Mesendoderm (in vitro differentiated cells): ENCODE measurements around the gene GLUD1.
A peak's percentile ranks its signal among the peaks of the same experiment; 100 is the strongest.
"Not testable (repeated sequence)": the region's sequence is repeated elsewhere in the genome, so short reads cannot be mapped to it uniquely, and the experiment has no call there.

Experiments used
- DNase-seq: peaks from one replicate; pipeline ENCODE4 v3.0.0; 2013
- H2AK5ac ChIP-seq: 2 replicates; pipeline ENCODE4 v1.6.1; 2013; ENCODE audit warnings: low read length, inconsistent platforms
- H2BK120ac ChIP-seq: 2 replicates; pipeline ENCODE4 v1.6.1; 2013; ENCODE audit warnings: low read depth, mild to moderate bottlenecking, low read length, moderate library complexity, mixed read lengths
- H2BK15ac ChIP-seq: replicated peaks from 2 replicates; pipeline ENCODE4 v1.6.1; 2013; ENCODE audit warnings: low read depth, mild to moderate bottlenecking, moderate library complexity
- H2BK5ac ChIP-seq: 2 replicates; pipeline ENCODE4 v1.6.1; 2013; ENCODE audit warnings: low read length, inconsistent platforms
- H3K18ac ChIP-seq: 2 replicates; pipeline ENCODE4 v1.6.1; 2013; ENCODE audit warnings: mild to moderate bottlenecking, low read length, mixed read lengths
- H3K23ac ChIP-seq: one replicate; pipeline ENCODE4 v1.6.1; 2013; ENCODE audit warnings: low read length
- H3K27ac ChIP-seq: 2 replicates; pipeline ENCODE4 v1.5.1; 2013; ENCODE audit warnings: low read depth, mild to moderate bottlenecking, inconsistent platforms, low read length, moderate library complexity
- H3K27me3 ChIP-seq: 2 replicates; pipeline ENCODE4 v1.6.1; 2013; ENCODE audit warnings: low read length, control low read depth, mild to moderate bottlenecking, inconsistent platforms; ENCODE audit not compliant: insufficient read depth, poor library complexity
- H3K36me3 ChIP-seq: 2 replicates; pipeline ENCODE4 v1.6.1; 2013; ENCODE audit warnings: low read length, inconsistent platforms; ENCODE audit not compliant: control insufficient read depth, insufficient read depth
- H3K4ac ChIP-seq: one replicate; pipeline ENCODE4 v1.6.1; 2013; ENCODE audit warnings: low read depth, mild to moderate bottlenecking, low read length, moderate library complexity
- H3K4me1 ChIP-seq: 2 replicates; pipeline ENCODE4 v1.6.1; 2013; ENCODE audit warnings: low read depth, low read length, inconsistent platforms; ENCODE audit not compliant: control insufficient read depth
- H3K4me2 ChIP-seq: 2 replicates; pipeline ENCODE4 v1.6.1; 2013; ENCODE audit warnings: low read length
- H3K4me3 ChIP-seq: 2 replicates; pipeline ENCODE4 v1.5.1; 2013; ENCODE audit warnings: mild to moderate bottlenecking, low read length
- H3K56ac ChIP-seq: one replicate; pipeline ENCODE4 v1.6.1; 2013; ENCODE audit warnings: low read length
- H3K79me1 ChIP-seq: 2 replicates; pipeline ENCODE4 v1.6.1; 2013; ENCODE audit warnings: low read length, inconsistent platforms
- H3K79me2 ChIP-seq: 2 replicates; pipeline ENCODE4 v1.6.1; 2013; ENCODE audit warnings: mild to moderate bottlenecking, low read length; ENCODE audit not compliant: control insufficient read depth, insufficient read depth
- H3K9ac ChIP-seq: 2 replicates; pipeline ENCODE4 v1.6.1; 2013; ENCODE audit warnings: low read length, inconsistent platforms
- H4K5ac ChIP-seq: one replicate; pipeline ENCODE4 v1.6.1; 2013; ENCODE audit warnings: low read length
- H4K8ac ChIP-seq: one replicate; pipeline ENCODE4 v1.6.1; 2013; ENCODE audit warnings: low read depth, mild to moderate bottlenecking, control low read depth, low read length, moderate library complexity
- WGBS: extraction: QIAGEN DNeasy Blood & Tissue Kit; methylation state at CpG from one replicate; pipeline ENCODE4 v1.1.7; 2013; ENCODE audit warnings: low lambda C conversion rate, missing lambda C conversion rate; ENCODE audit not compliant: insufficient coverage; ENCODE audit errors: extremely low coverage; 5-methylcytosine and 5-hydroxymethylcytosine counted together

GLUD1 gene

GRCh38 chr10:87053577-87054181 lies 41.0 kb downstream of the GLUD1 start:
- H3K4ac ChIP-seq, result no peak overlapping the region
- H3K79me1 ChIP-seq, result no peaks in the 10 kb centered on the region
- no peak overlapping the region for H3K9ac ChIP-seq
- peak overlapping the region; percentile 28 for H2BK15ac ChIP-seq
- no peak overlapping the region for H4K8ac ChIP-seq
- no peaks in the 10 kb centered on the region for H3K27me3 ChIP-seq
- H2BK120ac ChIP-seq, result no peak overlapping the region
- WGBS, result no CpG with 5 or more reads among the region's 7 CpGs
- H3K23ac ChIP-seq, result no peak overlapping the region
- no peak overlapping the region for H3K4me2 ChIP-seq
- DNase-seq, result no peak
- no peak overlapping the region for H3K18ac ChIP-seq
- H4K5ac ChIP-seq, result no peak overlapping the region
- H3K4me3 ChIP-seq, result no peak overlapping the region
- no peaks in the 10 kb centered on the region for H3K79me2 ChIP-seq
- H2BK5ac ChIP-seq, result no peak overlapping the region
- H2AK5ac ChIP-seq, result no peak overlapping the region
- H3K36me3 ChIP-seq, result no peaks in the 10 kb centered on the region
- H3K56ac ChIP-seq, result no peak overlapping the region
- H3K4me1 ChIP-seq, result peaks cover 7% of the 10 kb centered on the region
- H3K27ac ChIP-seq, result no peak overlapping the region

GRCh38 chr10:87053111-87053510 lies 41.5 kb downstream of the GLUD1 start:
- H2BK15ac ChIP-seq, result no peak overlapping the region
- no peak overlapping the region for H3K18ac ChIP-seq
- no peak overlapping the region for H4K5ac ChIP-seq
- H3K4ac ChIP-seq, result no peak overlapping the region
- H3K56ac ChIP-seq, result no peak overlapping the region
- H3K36me3 ChIP-seq, result no peaks in the 10 kb centered on the region
- H3K27ac ChIP-seq, result no peak overlapping the region
- no peaks in the 10 kb centered on the region for H3K27me3 ChIP-seq
- H3K4me2 ChIP-seq, result no peak overlapping the region
- H2BK5ac ChIP-seq, result no peak overlapping the region
- no peak for DNase-seq
- H4K8ac ChIP-seq, result no peak overlapping the region
- no peak overlapping the region for H3K9ac ChIP-seq
- H2AK5ac ChIP-seq, result no peak overlapping the region
- H3K4me1 ChIP-seq, result peaks cover 7% of the 10 kb centered on the region
- H2BK120ac ChIP-seq, result no peak overlapping the region
- no peaks in the 10 kb centered on the region for H3K79me1 ChIP-seq
- no CpG with 5 or more reads among the region's 3 CpGs for WGBS
- no peak overlapping the region for H3K23ac ChIP-seq
- no peak overlapping the region for H3K4me3 ChIP-seq
- no peaks in the 10 kb centered on the region for H3K79me2 ChIP-seq

- H3K27me3 ChIP-seq, result no peaks in the 10 kb centered on the region
- no peak overlapping the region for H2BK5ac ChIP-seq
- no peaks in the 10 kb centered on the region for H3K79me1 ChIP-seq
- no peaks in the 10 kb centered on the region for H3K36me3 ChIP-seq
- no peak overlapping the region for H2BK120ac ChIP-seq
- no peaks in the 10 kb centered on the region for H3K4me1 ChIP-seq
- H3K4ac ChIP-seq, result no peak overlapping the region
- no peak overlapping the region for H3K56ac ChIP-seq
- no peak overlapping the region for H2AK5ac ChIP-seq
- no peak overlapping the region for H3K27ac ChIP-seq
- no peak for DNase-seq
- H3K4me2 ChIP-seq, result no peak overlapping the region
- WGBS, result no CpG with 5 or more reads among the region's 6 CpGs
- H3K9ac ChIP-seq, result no peak overlapping the region
- no peaks in the 10 kb centered on the region for H3K79me2 ChIP-seq
- H2BK15ac ChIP-seq, result no peak overlapping the region
- no peak overlapping the region for H3K23ac ChIP-seq
- H4K8ac ChIP-seq, result no peak overlapping the region
- H4K5ac ChIP-seq, result no peak overlapping the region
- no peak overlapping the region for H3K4me3 ChIP-seq
- H3K18ac ChIP-seq, result no peak overlapping the region
These were observed 49.2 kb downstream of the GLUD1 start for GRCh38 chr10:87045434-87045938.

GRCh38 chr10:87043579-87043978 lies 51.1 kb downstream of the GLUD1 start:
- H2AK5ac ChIP-seq, H3K36me3 ChIP-seq, H2BK15ac ChIP-seq, H3K9ac ChIP-seq, H3K4ac ChIP-seq, H3K27ac ChIP-seq, H3K23ac ChIP-seq, H3K4me1 ChIP-seq, H3K18ac ChIP-seq, H3K4me3 ChIP-seq, H3K27me3 ChIP-seq, H2BK5ac ChIP-seq, H3K56ac ChIP-seq, DNase-seq, H4K5ac ChIP-seq, H4K8ac ChIP-seq, H3K79me1 ChIP-seq, H3K79me2 ChIP-seq, H2BK120ac ChIP-seq, H3K4me2 ChIP-seq: not testable (repeated sequence)
- whole genome bisulfite sequencing, result no CpG with 5 or more reads among the region's 7 CpGs

GRCh38 chr10:87038786-87039185 lies 55.9 kb downstream of the GLUD1 start:
- Histone ChIP-seq H2AK5ac (no peak overlapping the region), H3K56ac (no peak overlapping the region), H3K4me2 (no peak overlapping the region), H2BK120ac (no peak overlapping the region), H3K9ac (no peak overlapping the region), H3K36me3 (no peaks in the 10 kb centered on the region), H3K27ac (no peak overlapping the region), H3K18ac (no peak overlapping the region), H2BK15ac (no peak overlapping the region), H4K5ac (no peak overlapping the region), H3K4me3 (no peak overlapping the region), H3K4ac (no peak overlapping the region), H4K8ac (no peak overlapping the region), H3K79me2 (no peaks in the 10 kb centered on the region), H2BK5ac (no peak overlapping the region), H3K27me3 (no peaks in the 10 kb centered on the region), H3K23ac (no peak overlapping the region), H3K79me1 (no peaks in the 10 kb centered on the region), H3K4me1 (no peaks in the 10 kb centered on the region)
- no peak for DNase-seq
- no CpG with 5 or more reads among the region's 2 CpGs for whole genome bisulfite sequencing

GRCh38 chr10:87038286-87038717 lies 56.3 kb downstream of the GLUD1 start:
- no peaks in the 10 kb centered on the region for H3K79me1 ChIP-seq
- no peak overlapping the region for H3K9ac ChIP-seq
- H4K8ac ChIP-seq, result no peak overlapping the region
- H2BK15ac ChIP-seq, result no peak overlapping the region
- no peak overlapping the region for H3K4ac ChIP-seq
- no CpG with 5 or more reads among the region's 3 CpGs for WGBS
- DNase-seq, result no peak
- H3K23ac ChIP-seq, result no peak overlapping the region
- H3K56ac ChIP-seq, result no peak overlapping the region
- no peak overlapping the region for H4K5ac ChIP-seq
- no peak overlapping the region for H3K18ac ChIP-seq
- no peaks in the 10 kb centered on the region for H3K79me2 ChIP-seq
- no peaks in the 10 kb centered on the region for H3K4me1 ChIP-seq
- H2BK5ac ChIP-seq, result no peak overlapping the region
- H3K4me2 ChIP-seq, result no peak overlapping the region
- no peaks in the 10 kb centered on the region for H3K27me3 ChIP-seq
- no peak overlapping the region for H2AK5ac ChIP-seq
- no peaks in the 10 kb centered on the region for H3K36me3 ChIP-seq
- H3K4me3 ChIP-seq, result no peak overlapping the region
- no peak overlapping the region for H2BK120ac ChIP-seq
- no peak overlapping the region for H3K27ac ChIP-seq
